Measurements from ENCODE around the gene PBX4. TPM values are rescaled to one million over a fixed set of nuclear protein-coding genes. Genes with fewer than 3 reads are reported as not detected.
A peak's percentile ranks its signal among the peaks of the same experiment; 100 is the strongest.

The PBX4 gene
- total and polyA plus RNA-seq, 7 donors, result 0.49 to 6.1 (median 1.9) TPM; not detected in 3

DNA sequence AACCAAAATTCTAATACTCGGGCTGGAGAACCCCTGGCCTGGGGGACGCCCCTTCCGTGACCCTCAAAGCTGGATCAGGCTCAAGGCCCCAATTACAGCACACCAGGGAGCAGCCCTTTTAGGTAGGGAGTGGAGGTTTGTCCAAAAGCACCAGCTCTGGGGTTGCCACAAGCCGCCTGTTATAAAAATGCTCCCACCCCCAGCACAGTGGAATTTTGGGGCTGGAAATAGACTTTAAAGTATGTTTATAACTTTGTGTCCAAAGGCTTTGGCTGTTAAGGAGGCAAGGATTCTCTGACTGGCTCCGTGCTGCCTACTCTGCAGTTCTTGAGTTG is 25.5 kb upstream of the PBX4 start:
- Histone ChIP-seq H3K36me3 (peaks cover 18 to 44% (median 26%) of the 10 kb centered on the region in 4 donors), H3K9me3 (no peaks in the 10 kb centered on the region), H3K27me3 (no peaks in the 10 kb centered on the region), H3K4me3 (peak overlapping the region in 3 of 4 donors; percentile 61 to 82 (median 81)), H3K27ac (peak overlapping the region in 1 of 4 donors; percentile 73), H3K4me1 (peaks cover 0 to 18% (median 10%) of the 10 kb centered on the region in 4 donors)
- TF ChIP-seq CTCF (IDR thresholded peaks at IDR 0.05) (peak in 1 of 4 experiments; percentile 25), EP300 (IDR thresholded peaks at IDR 0.05) (no peak)
- intact Hi-C loops (cut with DNase I), result loop anchor here (5.0 kb wide), 1 partner anchor 593 kb away; no protein-coding TSS in a partner anchor
- no peak for DNase-seq
- 24 to 29% methylated on average over 5 of the region's 5 CpGs for WGBS, 2 donors

DNA sequence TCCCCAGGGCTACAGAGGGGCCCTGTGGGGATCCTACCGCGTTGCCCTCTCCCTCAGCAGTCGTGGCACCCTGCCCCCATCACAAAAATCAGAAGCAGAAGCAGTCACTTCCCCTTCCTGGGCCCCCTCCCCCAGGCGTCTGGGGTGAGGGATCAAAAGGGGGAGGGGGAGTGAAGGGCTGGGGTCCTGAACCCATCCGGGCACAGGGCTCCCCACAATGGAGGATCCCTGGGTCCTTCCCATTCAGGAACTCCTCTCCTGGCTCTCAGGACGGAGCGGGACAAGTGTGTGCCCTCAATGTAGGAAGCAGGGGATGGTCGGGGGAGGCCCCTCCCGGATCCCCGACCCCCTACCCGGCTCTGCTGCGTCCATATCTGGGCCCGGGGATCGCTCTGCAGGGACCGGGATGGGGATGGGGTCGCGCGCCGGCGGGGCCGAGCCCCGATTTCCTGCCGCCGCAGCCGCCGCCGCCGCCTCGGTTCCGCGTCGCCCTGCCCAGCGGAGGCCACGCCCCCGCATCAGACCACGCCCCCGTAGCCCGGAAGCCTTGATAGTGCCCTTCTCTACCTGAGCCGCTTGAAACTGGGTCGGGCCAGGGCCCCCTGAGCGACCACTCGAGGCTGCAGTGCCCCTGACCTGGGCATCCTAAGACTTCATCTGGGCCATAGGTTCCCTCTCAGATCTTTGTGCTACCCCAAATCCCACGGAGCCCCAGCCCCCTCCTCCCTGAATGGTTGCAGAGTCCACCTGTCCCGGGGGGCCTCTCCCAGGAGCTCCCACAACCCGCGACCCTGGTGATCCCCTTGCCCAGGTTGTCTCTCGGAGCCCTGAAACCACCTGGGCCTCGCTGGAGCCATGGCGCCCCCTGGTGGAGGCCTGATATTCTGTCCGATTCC is 24.9 kb upstream of the PBX4 start, which contains the start of gene GMIP:
TSS of gene GMIP (minus strand) at position 500 of the 896 bp plus-strand sequence. CDS start at position 372, 128 bp downstream.
- peak within 1 kb of the TSS; percentile 49 to 82 (median 71) for H3K4me3 ChIP-seq
- intact Hi-C loops (cut with DNase I), result loop anchor here (1.0 to 5.0 kb wide), 2 partner anchors 111 to 594 kb away; no protein-coding TSS in a partner anchor
- WGBS, 2 donors, result 1% methylated on average over 50 of the region's 50 CpGs
- TF ChIP-seq CTCF (IDR thresholded peaks at IDR 0.05), result peak; percentile 65 to 91 (median 86)
- no peak for TF ChIP-seq POLR2A (IDR thresholded peaks at IDR 0.05)
- TF ChIP-seq POLR2AphosphoS5 (IDR thresholded peaks at IDR 0.05), result no peak
- H3K36me3 ChIP-seq, result peaks cover 18 to 39% (median 25%) of the 10 kb centered on the region in 4 donors
- H3K4me1 ChIP-seq, result peaks cover 0 to 18% (median 10%) of the 10 kb centered on the region in 4 donors
- no peaks in the 10 kb centered on the region for H3K27me3 ChIP-seq
- DNase-seq, result peak; percentile 84
- H3K27ac ChIP-seq, result peak within 1 kb of the TSS; percentile 19 to 73 (median 54)
- no peaks in the 10 kb centered on the region for H3K9me3 ChIP-seq

GRCh38 chr19:19642506-19643157 is 24.1 kb upstream of the PBX4 start:
- DNase-seq, result no peak
- no peak for TF ChIP-seq CTCF (IDR thresholded peaks at IDR 0.05)
- TF ChIP-seq POLR2A (IDR thresholded peaks at IDR 0.05), result no peak
- no peak for TF ChIP-seq POLR2AphosphoS5 (IDR thresholded peaks at IDR 0.05)
- TF ChIP-seq EP300 (IDR thresholded peaks at IDR 0.05), result no peak
- intact Hi-C loops (cut with DNase I), result loop anchor here (1.0 to 5.0 kb wide), 2 partner anchors 110 to 595 kb away; no protein-coding TSS in a partner anchor
- Histone ChIP-seq H3K4me1 (peaks cover 0 to 18% (median 10%) of the 10 kb centered on the region in 4 donors), H3K27ac (peak overlapping the region in 3 of 4 donors; percentile 19 to 73 (median 61)), H3K36me3 (peaks cover 18 to 31% (median 20%) of the 10 kb centered on the region in 4 donors), H3K27me3 (no peaks in the 10 kb centered on the region), H3K4me3 (peak overlapping the region; percentile 49 to 82 (median 71)), H3K9me3 (no peaks in the 10 kb centered on the region)
- WGBS, 2 donors, result 15 to 17% methylated on average over 16 of the region's 16 CpGs

- 86 to 94% methylated on average over 53 of the region's 53 CpGs for WGBS, 2 donors
- Histone ChIP-seq H3K9me3 (no peaks in the 10 kb centered on the region), H3K36me3 (peaks cover 0 to 24% (median 4%) of the 10 kb centered on the region in 4 donors), H3K27ac (no peak overlapping the region), H3K4me3 (no peak overlapping the region), H3K4me1 (peaks cover 0 to 4% (median 1%) of the 10 kb centered on the region in 4 donors), H3K27me3 (no peaks in the 10 kb centered on the region)
- TF ChIP-seq POLR2A (IDR thresholded peaks at IDR 0.05) (no peak), CTCF (IDR thresholded peaks at IDR 0.05) (no peak), POLR2AphosphoS5 (IDR thresholded peaks at IDR 0.05) (no peak)
- no peak for DNase-seq
- intact Hi-C loops (cut with DNase I), result no loop called here
Observed at GRCh38 chr19:19637523-19638251, 19.2 kb upstream of the PBX4 start.
